A549 (cell line): ENCODE measurements around the gene ADISSP. TPM values are rescaled to one million over a fixed set of nuclear protein-coding genes. Genes with fewer than 3 reads are reported as not detected.
A peak's percentile ranks its signal among the peaks of the same experiment; 100 is the strongest.

ENCODE experiments used
- BCL3 ChIP-seq: fragments of >200 bp; sonication (Bioruptor Twin); formaldehyde crosslinking; IDR thresholded peaks from 3 replicates; pipeline ENCODE4 v1.6.1; 2016
- CEBPB ChIP-seq, 2 experiments: fragments of >200 bp in 1 of 2; sonication (Bioruptor Twin) in 1 of 2; formaldehyde crosslinking in 1 of 2; IDR thresholded peaks; 2 replicates each; pipeline ENCODE4 v1.6.1; 2012 to 2016
- CHD4 ChIP-seq: fragments of 200-600 bp; sonication (generic); IDR thresholded peaks from 2 replicates; pipeline ENCODE4 v1.6.1; 2016; ENCODE audit warnings: antibody characterized with exemption, mild to moderate bottlenecking, borderline replicate concordance
- FOSL2 ChIP-seq, 2 experiments: fragments of 450-650 bp in 1 of 2; fragments of >200 bp in 1 of 2; sonication (Bioruptor Twin) in 1 of 2; formaldehyde crosslinking; IDR thresholded peaks; 2 replicates each; pipeline versions ENCODE4 v1.5.0 to v1.6.1; 2016 to 2020; ENCODE audit warnings: mild to moderate bottlenecking in 1 of 2, moderate library complexity in 1 of 2
- FOXS1 ChIP-seq: fragments of 250-450 bp; sonication (Bioruptor Pico); IDR thresholded peaks from 2 replicates; pipeline ENCODE4 v1.5.0; 2020; ENCODE audit warnings: mild to moderate bottlenecking, moderate library complexity
- HDAC2 ChIP-seq: fragments of 200-600 bp; sonication (generic); IDR thresholded peaks from 2 replicates; pipeline ENCODE4 v1.6.1; 2016
- HOXA7 ChIP-seq: fragments of 250-450 bp; sonication (Bioruptor Pico); IDR thresholded peaks from 2 replicates; pipeline ENCODE4 v1.5.0; 2020; ENCODE audit warnings: mild to moderate bottlenecking, moderate library complexity
- HOXB13 ChIP-seq: fragments of 250-450 bp; sonication (Bioruptor Pico); IDR thresholded peaks from 2 replicates; pipeline ENCODE4 v1.5.0; 2020; ENCODE audit warnings: low read depth, mild to moderate bottlenecking, moderate library complexity
- NPAS2 ChIP-seq: fragments of 250-450 bp; sonication (Bioruptor Pico); IDR thresholded peaks from 2 replicates; pipeline ENCODE4 v1.8.0; 2022; ENCODE audit warnings: mild to moderate bottlenecking, moderate library complexity, borderline replicate concordance
- NR3C1 ChIP-seq: fragments of >200 bp; sonication (Bioruptor Twin); formaldehyde crosslinking; IDR thresholded peaks from 3 replicates; pipeline ENCODE4 v1.6.1; 2017
- POLR2A ChIP-seq: IDR thresholded peaks from 2 replicates; pipeline ENCODE4 v1.6.1; 2012; ENCODE audit warnings: mild to moderate bottlenecking, low read length
- POLR2AphosphoS2 ChIP-seq: conservative IDR thresholded peaks from 2 replicates; pipeline ENCODE4 v1.6.1; 2012; ENCODE audit warnings: low read length, improper control_type of control experiment, inconsistent platforms
- RCOR1 ChIP-seq: fragments of 150-350 bp; IDR thresholded peaks from 2 replicates; pipeline ENCODE4 v1.6.1; 2014; ENCODE audit warnings: antibody characterized with exemption, low read length, low read depth
- REST ChIP-seq: fragments of 200-600 bp; sonication (generic); IDR thresholded peaks from 2 replicates; pipeline ENCODE4 v1.6.1; 2016; ENCODE audit warnings: antibody characterized with exemption, mild to moderate bottlenecking, moderate library complexity
- RFX5 ChIP-seq: fragments of 450-650 bp; IDR thresholded peaks from 2 replicates; pipeline ENCODE4 v1.7.1; 2014; ENCODE audit warnings: antibody characterized with exemption, mild to moderate bottlenecking, moderate library complexity
- SMC3 ChIP-seq: fragments of >200 bp; sonication (Bioruptor Twin); formaldehyde crosslinking; IDR thresholded peaks from 3 replicates; pipeline ENCODE4 v1.6.1; 2018; ENCODE audit warnings: inconsistent platforms
- SREBF2 ChIP-seq: fragments of 450-650 bp; IDR thresholded peaks from 2 replicates; pipeline ENCODE4 v1.6.1; 2014; ENCODE audit warnings: mild to moderate bottlenecking, moderate library complexity
- ZNF302 ChIP-seq: fragments of 250-450 bp; sonication (Bioruptor Pico); IDR thresholded peaks from 2 replicates; pipeline ENCODE4 v1.9.0; 2021; ENCODE audit warnings: inconsistent platforms, mild to moderate bottlenecking, moderate library complexity
- ZSCAN20 ChIP-seq: fragments of 250-450 bp; sonication (Bioruptor Pico); IDR thresholded peaks from 2 replicates; pipeline ENCODE4 v1.8.0; 2022; ENCODE audit warnings: mild to moderate bottlenecking, moderate library complexity
- polyA plus RNA-seq, 4 experiments: library from polyadenylated mRNA; depleted of rRNA in 3 of 4; stranded (reverse); fragments of >200 nt; fragmentation: RNase III in 1 of 4; extraction: RNeasy Plus Mini Kit Qiagen cat#74134 plus additional on column Dnase treatment in 1 of 4; gene quantifications; 2 replicates in 3 of 4; 3 replicates in 1 of 4; pipeline ENCODE4 v1.2.3, GENCODE V29; 2011 to 2017
- TF ChIP-seq, protein P1 (sequence below): fragments of 250-450 bp; sonication (Bioruptor Pico); IDR thresholded peaks from 2 replicates; pipeline ENCODE4 v1.5.0; 2021; ENCODE audit warnings: mild to moderate bottlenecking, moderate library complexity, borderline replicate concordance
- TF ChIP-seq, protein P2 (sequence below): fragments of 450-650 bp; IDR thresholded peaks from 2 replicates; pipeline ENCODE4 v1.6.1; 2014; ENCODE audit warnings: antibody characterized with exemption

The ADISSP gene
- polyA plus RNA-seq, 2 of the 4 experiments (the other 2 are of a cell fraction) = 43.9 to 104 TPM

DNA sequence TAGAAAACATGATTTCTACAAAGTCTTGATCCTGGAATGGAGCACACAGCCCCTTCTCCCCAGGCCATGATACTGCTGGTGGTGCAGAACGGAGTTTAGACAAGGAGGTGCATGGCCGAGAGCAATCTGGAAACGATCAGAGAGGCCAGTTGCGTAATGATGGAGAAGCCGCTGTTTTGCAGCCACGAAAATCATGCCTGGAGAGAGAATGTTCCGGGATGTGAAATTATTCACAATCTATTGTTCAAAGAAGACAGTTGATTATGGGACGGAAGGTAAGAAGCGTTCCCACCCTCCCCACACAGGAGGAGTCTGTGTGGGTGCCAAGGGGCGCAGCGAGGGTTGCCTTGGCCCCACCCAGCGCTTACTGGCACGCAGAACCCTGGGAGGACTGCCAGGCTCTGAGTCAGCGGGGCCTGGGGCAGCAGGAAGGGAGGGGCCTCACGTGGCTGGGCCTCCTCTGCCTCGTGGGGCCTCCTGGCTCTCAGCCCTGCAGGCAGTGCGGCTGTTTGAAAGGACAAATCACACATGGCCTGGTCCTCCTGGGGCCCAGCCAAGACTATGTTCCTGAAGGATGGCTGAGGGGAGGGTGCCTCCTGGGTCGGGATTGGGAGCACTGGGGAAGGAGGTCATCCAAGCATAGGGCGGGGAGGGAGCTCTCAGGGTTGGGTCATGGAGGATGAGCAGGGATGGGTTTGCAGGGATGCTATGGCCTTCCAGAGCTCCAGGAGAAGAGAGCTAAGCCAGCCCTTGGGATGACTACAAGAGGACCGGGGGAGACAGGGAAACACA, 44.1 kb upstream of the ADISSP start (continued):
- TF ChIP-seq POLR2A (peak; percentile 19), HDAC2 (no peak), RCOR1 (no peak), SMC3 (peak; percentile 65), NR3C1 (no peak), FOSL2 (IDR thresholded peaks at IDR 0.05) (peak; percentile 92), FOSL2 (CRISPR knock-in tag; IDR thresholded peaks at IDR 0.05) (peak; percentile 99), NPAS2 (CRISPR knock-in tag) (peak; percentile 100), FOXS1 (CRISPR knock-in tag) (peak; percentile 93), BCL3 (peak; percentile 95; the same call in 2 of the 3 replicates), CEBPB (IDR thresholded peaks at IDR 0.05) (peak; percentile 98 to 99), RFX5 (no peak), REST (no peak; the same call in 1 of the 2 replicates), SREBF2 (no peak), POLR2AphosphoS2 (0 out of 2 replicates have a peak, but pooled peaks have one; percentile 66), HOXB13 (CRISPR knock-in tag) (peak; percentile 93), ZNF302 (CRISPR knock-in tag) (peak; percentile 11; the same call in 1 of the 2 replicates), HOXA7 (CRISPR knock-in tag) (peak; percentile 90; the same call in 1 of the 2 replicates), CHD4 (no peak), ZSCAN20 (peak; percentile 9; the same call in 1 of the 2 replicates)
- TF ChIP-seq, protein P1, sequence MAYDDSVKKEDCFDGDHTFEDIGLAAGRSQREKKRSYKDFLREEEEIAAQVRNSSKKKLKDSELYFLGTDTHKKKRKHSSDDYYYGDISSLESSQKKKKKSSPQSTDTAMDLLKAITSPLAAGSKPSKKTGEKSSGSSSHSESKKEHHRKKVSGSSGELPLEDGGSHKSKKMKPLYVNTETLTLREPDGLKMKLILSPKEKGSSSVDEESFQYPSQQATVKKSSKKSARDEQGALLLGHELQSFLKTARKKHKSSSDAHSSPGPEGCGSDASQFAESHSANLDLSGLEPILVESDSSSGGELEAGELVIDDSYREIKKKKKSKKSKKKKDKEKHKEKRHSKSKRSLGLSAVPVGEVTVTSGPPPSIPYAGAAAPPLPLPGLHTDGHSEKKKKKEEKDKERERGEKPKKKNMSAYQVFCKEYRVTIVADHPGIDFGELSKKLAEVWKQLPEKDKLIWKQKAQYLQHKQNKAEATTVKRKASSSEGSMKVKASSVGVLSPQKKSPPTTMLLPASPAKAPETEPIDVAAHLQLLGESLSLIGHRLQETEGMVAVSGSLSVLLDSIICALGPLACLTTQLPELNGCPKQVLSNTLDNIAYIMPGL (CRISPR knock-in tag) = no peak; the same call in 1 of the 2 replicates
- TF ChIP-seq, protein P2, sequence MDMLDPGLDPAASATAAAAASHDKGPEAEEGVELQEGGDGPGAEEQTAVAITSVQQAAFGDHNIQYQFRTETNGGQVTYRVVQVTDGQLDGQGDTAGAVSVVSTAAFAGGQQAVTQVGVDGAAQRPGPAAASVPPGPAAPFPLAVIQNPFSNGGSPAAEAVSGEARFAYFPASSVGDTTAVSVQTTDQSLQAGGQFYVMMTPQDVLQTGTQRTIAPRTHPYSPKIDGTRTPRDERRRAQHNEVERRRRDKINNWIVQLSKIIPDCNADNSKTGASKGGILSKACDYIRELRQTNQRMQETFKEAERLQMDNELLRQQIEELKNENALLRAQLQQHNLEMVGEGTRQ = peak; percentile 84
